Central memory CD4-positive, alpha-beta T cell (primary cell): ENCODE results near the gene GRM1.

Source experiments
- DNase-seq: peaks from one replicate; pipeline ENCODE4 v3.0.0; 2022

The GRM1 gene

GRCh38 chr6:146100776-146101175 lies 71.9 kb downstream of the GRM1 start:
- DNase-seq: no peak

- no peak for DNase-seq
These were observed 74.7 kb downstream of the GRM1 start for GRCh38 chr6:146103416-146104072.

GRCh38 chr6:146106532-146106931 lies 77.7 kb downstream of the GRM1 start:
- no peak for DNase-seq

GRCh38 chr6:146110990-146111389 lies 82.1 kb downstream of the GRM1 start:
- no peak for DNase-seq

- DNase-seq: no peak
These were observed 83.1 kb downstream of the GRM1 start for GRCh38 chr6:146111881-146112450.

- no peak for DNase-seq
These were observed 84.3 kb downstream of the GRM1 start for GRCh38 chr6:146113084-146113623.

GRCh38 chr6:146123616-146124015 lies 94.8 kb downstream of the GRM1 start:
- DNase-seq: no peak

- no peak for DNase-seq
These were observed 98.8 kb downstream of the GRM1 start for GRCh38 chr6:146127447-146128215.

- no peak for DNase-seq
These were observed 105.0 kb downstream of the GRM1 start for GRCh38 chr6:146133866-146134265.

GRCh38 chr6:146135167-146135566 lies 106.3 kb downstream of the GRM1 start:
- DNase-seq: no peak

- DNase-seq: no peak
These were observed 118.0 kb downstream of the GRM1 start for GRCh38 chr6:146146836-146147235.

- DNase-seq: no peak
These were observed 120.9 kb downstream of the GRM1 start for GRCh38 chr6:146149770-146150169.

- no peak for DNase-seq
These were observed 124.3 kb downstream of the GRM1 start for GRCh38 chr6:146153040-146153758.

- DNase-seq: no peak
These were observed 125.3 kb downstream of the GRM1 start for GRCh38 chr6:146154197-146154596.

- no peak for DNase-seq
These were observed 132.8 kb downstream of the GRM1 start for GRCh38 chr6:146161664-146162063.

GRCh38 chr6:146169872-146170271 lies 141.0 kb downstream of the GRM1 start:
- DNase-seq: no peak

- DNase-seq: no peak
These were observed 148.9 kb downstream of the GRM1 start for GRCh38 chr6:146177785-146178184.

GRCh38 chr6:146183831-146184230 lies 155.0 kb downstream of the GRM1 start:
- DNase-seq: no peak

GRCh38 chr6:146184701-146185100 lies 155.8 kb downstream of the GRM1 start:
- DNase-seq: no peak

GRCh38 chr6:146189131-146189530 lies 160.3 kb downstream of the GRM1 start:
- no peak for DNase-seq

- DNase-seq: no peak
These were observed 161.7 kb downstream of the GRM1 start for GRCh38 chr6:146190581-146190980.

GRCh38 chr6:146191166-146191565 lies 162.3 kb downstream of the GRM1 start:
- DNase-seq: no peak

- DNase-seq: no peak
These were observed 162.8 kb downstream of the GRM1 start for GRCh38 chr6:146191612-146192011.
